H1 (cell line): Measurements from ENCODE around the gene AGBL4. TPM values are rescaled to one million over a fixed set of nuclear protein-coding genes. Genes with fewer than 3 reads are reported as not detected.

Experiments
- CTCF ChIA-PET: fragments of 300-600 bp; sonication (Branson Sonifier 250); formaldehyde crosslinking; loops from one replicate; lab custom pipeline; 2021; ENCODE audit not compliant: partially characterized antibody; lab: Charles Lee
- POLR2A ChIA-PET: fragments of 300-600 bp; sonication (Branson Sonifier 250); formaldehyde crosslinking; loops from one replicate; lab custom pipeline; 2021; ENCODE audit warnings: inconsistent platforms; ENCODE audit not compliant: partially characterized antibody; lab: Charles Lee
- DNase-seq, 2 experiments: peaks; one replicate each; pipeline versions ENCODE4 v3.0.0 to v3.0.0-alpha.2; 2010 to 2022; ENCODE audit warnings: low spot score in 2 of 2, low read depth in 1 of 2, mixed read lengths in 1 of 2
- FAIRE-seq: peaks from 2 replicates; lab custom pipeline; 2011; peaks lifted over from hg19 to GRCh38; lab: Jason Lieb, UNC
- H2AFZ ChIP-seq: 2 replicates; pipeline ENCODE4 v1.8.1; 2012; ENCODE audit warnings: low read length, inconsistent platforms
- H2AK5ac ChIP-seq: 2 replicates; pipeline ENCODE4 v1.6.1; 2013; ENCODE audit warnings: low read depth, low read length
- H2BK120ac ChIP-seq: replicated peaks from 2 replicates; pipeline ENCODE3; 2013; ENCODE audit warnings: low read depth, low read length, inconsistent platforms
- H2BK12ac ChIP-seq: 2 replicates; pipeline ENCODE4 v1.6.1; 2013; ENCODE audit warnings: low read depth, low read length
- H2BK15ac ChIP-seq: 2 replicates; pipeline ENCODE4 v1.6.1; 2013; ENCODE audit warnings: low read length
- H2BK20ac ChIP-seq: 2 replicates; pipeline ENCODE4 v1.6.1; 2013; ENCODE audit warnings: low read length
- H2BK5ac ChIP-seq: 2 replicates; pipeline ENCODE4 v1.6.1; 2013; ENCODE audit warnings: low read depth, low read length
- H3K14ac ChIP-seq: 2 replicates; pipeline ENCODE4 v1.6.1; 2013; ENCODE audit warnings: inconsistent platforms; ENCODE audit not compliant: insufficient read length
- H3K18ac ChIP-seq: 2 replicates; pipeline ENCODE4 v1.6.1; 2013; ENCODE audit warnings: low read length; ENCODE audit errors: extremely low read depth
- H3K23ac ChIP-seq: 2 replicates; pipeline ENCODE4 v1.6.1; 2013; ENCODE audit warnings: inconsistent platforms; ENCODE audit not compliant: insufficient read length
- H3K23me2 ChIP-seq: 2 replicates; pipeline ENCODE4 v1.6.1; 2013; ENCODE audit warnings: low read depth, low read length
- H3K27ac ChIP-seq: 2 replicates; pipeline ENCODE4 v1.6.1; 2011; ENCODE audit warnings: low read depth, low read length, inconsistent platforms
- H3K27me3 ChIP-seq, 4 experiments: replicated peaks in 1 of 4; 1 replicate in 1 of 4; 2 replicates in 3 of 4; pipeline versions ENCODE4 v1.6.1 to v1.8.1; 2011 to 2013; ENCODE audit warnings: low read length in 3 of 4, mild to moderate bottlenecking in 3 of 4, inconsistent platforms in 2 of 4, mixed read lengths in 2 of 4, moderate library complexity in 1 of 4; ENCODE audit not compliant: control insufficient read depth in 3 of 4, insufficient read depth in 3 of 4; ENCODE audit errors: extremely low read depth in 1 of 4
- H3K36me3 ChIP-seq, 4 experiments: 2 replicates each; pipeline versions ENCODE4 v1.6.1 to v1.8.1; 2011 to 2013; ENCODE audit warnings: mild to moderate bottlenecking in 4 of 4, low read length in 3 of 4, moderate library complexity in 2 of 4, control low read depth in 1 of 4, inconsistent platforms in 1 of 4; ENCODE audit not compliant: insufficient read depth in 4 of 4, control insufficient read depth in 2 of 4
- H3K4ac ChIP-seq: replicated peaks from 2 replicates; pipeline ENCODE3; 2013; ENCODE audit warnings: low read length, low read depth, mixed read lengths, inconsistent platforms; ENCODE audit not compliant: insufficient read length
- H3K4me1 ChIP-seq, 4 experiments: replicated peaks in 1 of 4; 1 replicate in 1 of 4; 2 replicates in 3 of 4; pipeline versions ENCODE4 v1.6.1 to v1.8.1; 2011 to 2013; ENCODE audit warnings: low read length in 3 of 4, inconsistent platforms in 2 of 4, mixed read lengths in 1 of 4; ENCODE audit not compliant: insufficient read depth in 4 of 4, control insufficient read depth in 3 of 4
- H3K4me2 ChIP-seq, 2 experiments: 2 replicates each; pipeline versions ENCODE4 v1.6.1 to v1.8.1; 2011 to 2013; ENCODE audit warnings: low read depth in 2 of 2, low read length in 2 of 2, control low read depth in 1 of 2, inconsistent platforms in 1 of 2, mild to moderate bottlenecking in 1 of 2; ENCODE audit not compliant: insufficient read depth in 1 of 2
- H3K4me3 ChIP-seq, 4 experiments: fragments of 200-600, 300-600 bp in 1 of 4; sonication (generic), shearing (Covaris generic), sonication (Bioruptor Twin) in 1 of 4; 2 replicates each; pipeline versions ENCODE4 v1.5.1 to v1.8.1; 2011 to 2016; ENCODE audit warnings: low read length in 4 of 4, low read depth in 3 of 4, control low read depth in 2 of 4, inconsistent platforms in 2 of 4, mild to moderate bottlenecking in 2 of 4, mixed read lengths in 1 of 4, moderate library complexity in 1 of 4; ENCODE audit not compliant: insufficient read depth in 2 of 4; ENCODE audit errors: extremely low read depth in 1 of 4
- H3K56ac ChIP-seq: replicated peaks from 2 replicates; pipeline ENCODE3; 2013; ENCODE audit warnings: low read depth, mild to moderate bottlenecking, mixed read lengths, low read length, inconsistent platforms; ENCODE audit not compliant: insufficient read length
- H3K79me1 ChIP-seq: 2 replicates; pipeline ENCODE4 v1.6.1; 2013; ENCODE audit warnings: low read depth, low read length, control low read depth
- H3K79me2 ChIP-seq, 2 experiments: 2 replicates each; pipeline versions ENCODE4 v1.6.1 to v1.8.1; 2012 to 2013; ENCODE audit warnings: low read length in 2 of 2, mild to moderate bottlenecking in 2 of 2, inconsistent platforms in 1 of 2; ENCODE audit not compliant: insufficient read depth in 2 of 2, control insufficient read depth in 1 of 2
- H3K9ac ChIP-seq, 4 experiments: replicated peaks in 1 of 4; 1 replicate in 1 of 4; 2 replicates in 3 of 4; pipeline versions ENCODE4 v1.6.1 to v1.8.1; 2011 to 2013; ENCODE audit warnings: low read depth in 3 of 4, low read length in 3 of 4, control low read depth in 2 of 4, mild to moderate bottlenecking in 2 of 4, moderate library complexity in 2 of 4, inconsistent platforms in 1 of 4; ENCODE audit errors: extremely low read depth in 1 of 4
- H3K9me3 ChIP-seq, 2 experiments: 2 replicates each; pipeline versions ENCODE4 v1.6.1 to v1.8.1; 2012 to 2013; ENCODE audit warnings: mild to moderate bottlenecking in 2 of 2, moderate library complexity in 2 of 2, control low read depth in 1 of 2, inconsistent platforms in 1 of 2, low read depth in 1 of 2, low read length in 1 of 2, mixed read lengths in 1 of 2; ENCODE audit not compliant: insufficient read depth in 2 of 2
- H4K20me1 ChIP-seq, 2 experiments: replicated peaks in 1 of 2; 2 replicates each; pipeline versions ENCODE3 to v1.8.1; 2011 to 2013; ENCODE audit warnings: inconsistent platforms in 2 of 2, low read length in 2 of 2, mild to moderate bottlenecking in 1 of 2; ENCODE audit not compliant: insufficient read depth in 2 of 2, control insufficient read depth in 1 of 2
- H4K5ac ChIP-seq: 2 replicates; pipeline ENCODE4 v1.6.1; 2013; ENCODE audit warnings: low read length, low read depth, mixed read lengths, inconsistent platforms; ENCODE audit not compliant: insufficient read length
- H4K8ac ChIP-seq: 2 replicates; pipeline ENCODE4 v1.8.0; 2013; ENCODE audit warnings: mild to moderate bottlenecking, moderate library complexity, low read length, inconsistent platforms; ENCODE audit not compliant: insufficient read depth; ENCODE audit errors: extremely low read depth
- H4K91ac ChIP-seq: replicated peaks from 2 replicates; pipeline ENCODE3; 2013; ENCODE audit warnings: low read length, mixed read lengths, inconsistent platforms; ENCODE audit not compliant: insufficient read length
- CHD2 ChIP-seq: IDR thresholded peaks from 2 replicates; pipeline ENCODE4 v1.6.1; 2012; ENCODE audit warnings: low read length, improper control_type of control experiment
- GTF2F1 ChIP-seq: IDR thresholded peaks from 2 replicates; pipeline ENCODE4 v1.6.1; 2012; ENCODE audit warnings: low read depth, low read length, improper control_type of control experiment, borderline replicate concordance
- NANOG ChIP-seq: IDR thresholded peaks from 2 replicates; pipeline ENCODE4 v1.6.1; 2011; ENCODE audit warnings: low read length, low read depth, mild to moderate bottlenecking, inconsistent platforms; ENCODE audit not compliant: insufficient read depth, poor library complexity, severe bottlenecking
- WGBS, 2 experiments: shearing (Covaris generic) in 1 of 2; methylation state at CpG; one replicate each; pipeline versions ENCODE4 v1.1.6 to v1.1.7; 2013 to 2015; ENCODE audit warnings: low lambda C conversion rate in 2 of 2, mixed read lengths in 2 of 2, inconsistent platforms in 1 of 2, low coverage in 1 of 2, missing lambda C conversion rate in 1 of 2; ENCODE audit not compliant: insufficient replicate concordance in 2 of 2, insufficient coverage in 1 of 2, insufficient read length in 1 of 2; ENCODE audit errors: extremely low coverage in 1 of 2, missing lambda C conversion rate in 1 of 2; 5-methylcytosine and 5-hydroxymethylcytosine counted together
- polyA plus RNA-seq, 7 experiments: library from polyadenylated mRNA; depleted of rRNA in 3 of 7; stranded (reverse) in 5 of 7; unstranded in 2 of 7; fragments of >200 nt in 5 of 7; fragments of 200-250 nt in 2 of 7; gene quantifications; 1 replicate in 5 of 7; 2 replicates in 1 of 7; 4 replicates in 1 of 7; pipeline versions ENCODE4 v1.2.1 to v1.2.3, GENCODE V29; 2011 to 2013; ENCODE audit warnings: missing spikeins in 2 of 7, mixed read lengths in 2 of 7
- total RNA-seq: library from RNA; stranded (reverse); fragmentation: NEBNext Ultra II Directional; extraction: Animal tissue kit (Norgen Biotek cat#: 25700); gene quantifications from 2 replicates; pipeline ENCODE4 v1.2.1, GENCODE V29; 2021

The AGBL4 gene
- total and polyA plus RNA-seq, 2 of the 8 experiments (the other 6 are each of a cell fraction or from before 2014, with no cell fraction given) = 0.41 to 0.45 TPM

GRCh38 chr1:49306507-49307070, 717.2 kb downstream of the AGBL4 start:
- Histone ChIP-seq H3K4me3 (no peak overlapping the region), H2BK15ac (no peak overlapping the region)

More at GRCh38 chr1:49306507-49307070, 717.2 kb downstream of the AGBL4 start:
- no peak overlapping the region for H2AFZ ChIP-seq
- H3K79me2 ChIP-seq = no peaks in the 10 kb centered on the region
- no peak overlapping the region for H2BK20ac ChIP-seq
- H3K23ac ChIP-seq = no peak overlapping the region
- no peaks in the 10 kb centered on the region for H3K23me2 ChIP-seq
- DNase-seq (no peak), FAIRE-seq (no peak)
- H4K91ac ChIP-seq = no peak overlapping the region
- H2BK120ac ChIP-seq = no peak overlapping the region
- ChIA-PET CTCF (no interaction called here), POLR2A (no interaction called here)
- H3K36me3 ChIP-seq = no peaks in the 10 kb centered on the region
- no peak overlapping the region for H3K9ac ChIP-seq
- H3K9me3 ChIP-seq = peaks cover 72 to 78% of the 10 kb centered on the region in 2 experiments
- no peak overlapping the region for H2BK5ac ChIP-seq
- no peak overlapping the region for H4K8ac ChIP-seq
- no peak overlapping the region for H3K4me2 ChIP-seq
- H4K5ac ChIP-seq = no peak overlapping the region
- H4K20me1 ChIP-seq = no peaks in the 10 kb centered on the region
- H3K79me1 ChIP-seq = no peaks in the 10 kb centered on the region
- H3K4me1 ChIP-seq = no peaks in the 10 kb centered on the region
- H3K18ac ChIP-seq = no peak overlapping the region
- no peak overlapping the region for H3K56ac ChIP-seq
- H3K4ac ChIP-seq = no peak overlapping the region
- H3K14ac ChIP-seq = no peak overlapping the region
- no peak overlapping the region for H2AK5ac ChIP-seq
- no peaks in the 10 kb centered on the region for H3K27me3 ChIP-seq
- no peak overlapping the region for H2BK12ac ChIP-seq
- H3K27ac ChIP-seq = no peak overlapping the region
- WGBS, 2 experiments = 23% methylated on average over 1 of the region's 1 CpG; no CpG with 5 or more reads in 1 of the 2 experiments
- no peak for TF ChIP-seq CHD2
- no peak for TF ChIP-seq NANOG
- no peak for TF ChIP-seq GTF2F1
